OCI-LY3 (cell line): ENCODE data around the gene MBOAT7.

Experiments used
- H2AFZ ChIP-seq: fragments of 200-600, 300-600 bp; shearing (Covaris generic); 2 replicates; pipeline ENCODE4 v1.6.0; 2014; ENCODE audit warnings: antibody characterized with exemption, low read depth, low read length
- H3K27ac ChIP-seq: fragments of 200-600, 300-600 bp; sonication (generic); 2 replicates; pipeline ENCODE4 v1.5.1; 2014; ENCODE audit warnings: mild to moderate bottlenecking, low read length, moderate library complexity, mixed read lengths
- H3K27me3 ChIP-seq: fragments of 200-600, 300-600 bp; sonication (generic); 2 replicates; pipeline ENCODE4 v1.6.1; 2014; ENCODE audit warnings: low read depth, low read length, mixed read lengths
- H3K36me3 ChIP-seq: fragments of 200-600, 300-600 bp; sonication (generic); replicated peaks from 2 replicates; pipeline ENCODE3; 2014; ENCODE audit warnings: low read depth, low read length, mixed read lengths
- H3K4me1 ChIP-seq: fragments of 300-600, 200-600 bp; sonication (generic); 2 replicates; pipeline ENCODE4 v1.6.1; 2014; ENCODE audit warnings: low read length, mixed read lengths
- H3K4me2 ChIP-seq: fragments of 200-600, 300-600 bp; sonication (generic); 2 replicates; pipeline ENCODE4 v1.6.1; 2014; ENCODE audit warnings: low read length, mixed read lengths
- H3K4me3 ChIP-seq: fragments of 300-600, 200-600 bp; sonication (generic); 2 replicates; pipeline ENCODE4 v1.5.1; 2014; ENCODE audit warnings: antibody characterized with exemption, mild to moderate bottlenecking, low read length, moderate library complexity
- H3K79me2 ChIP-seq: fragments of 300-600, 200-600 bp; shearing (Covaris generic); 2 replicates; pipeline ENCODE4 v1.6.1; 2014; ENCODE audit warnings: mild to moderate bottlenecking, low read length, mixed read lengths
- H3K9ac ChIP-seq: fragments of 300-600, 200-600 bp; shearing (Covaris generic); 2 replicates; pipeline ENCODE4 v1.6.0; 2014; ENCODE audit warnings: mild to moderate bottlenecking, low read length, moderate library complexity
- H3K9me3 ChIP-seq: fragments of 200-600, 300-600 bp; shearing (Covaris generic); 2 replicates; pipeline ENCODE4 v1.6.1; 2014; ENCODE audit warnings: low read length, mixed read lengths; ENCODE audit not compliant: insufficient read depth
- H4K20me1 ChIP-seq: fragments of 200-600, 300-600 bp; sonication (generic); 2 replicates; pipeline ENCODE4 v1.6.1; 2016; ENCODE audit warnings: low read length, mixed read lengths; ENCODE audit not compliant: insufficient read depth
- EZH2phosphoT487 ChIP-seq: fragments of 200-600 bp; shearing (Covaris generic); IDR thresholded peaks from 2 replicates; pipeline ENCODE4 v1.6.1; 2018; ENCODE audit warnings: antibody characterized with exemption, mixed run types, low read depth
- TF ChIP-seq, protein P1 (sequence below): fragments of 200-600, 300-600 bp; sonication (generic); IDR thresholded peaks from 2 replicates; pipeline ENCODE4 v1.5.1; 2014; ENCODE audit warnings: antibody characterized with exemption, low read length, low read depth

MBOAT7 gene

DNA sequence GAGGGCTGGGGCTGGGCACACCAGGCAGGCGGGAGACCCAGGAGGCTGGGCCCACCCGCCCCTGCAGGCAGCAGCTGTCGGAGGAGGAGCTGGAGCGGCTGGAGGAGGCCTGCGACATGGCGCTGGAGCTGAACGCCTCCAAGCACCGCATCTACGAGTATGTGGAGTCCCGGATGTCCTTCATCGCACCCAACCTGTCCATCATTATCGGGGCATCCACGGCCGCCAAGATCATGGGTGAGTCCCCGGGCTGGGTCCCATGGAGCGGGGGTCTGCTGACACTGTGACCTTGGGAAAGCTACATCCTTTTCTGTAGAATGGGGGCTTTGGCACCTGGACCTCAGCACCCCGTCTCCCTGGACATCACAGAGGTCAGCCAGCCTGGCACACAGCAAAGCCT lies 65.7 kb downstream of the MBOAT7 start:
- no peak for TF ChIP-seq EZH2phosphoT487
- TF ChIP-seq, protein P1, sequence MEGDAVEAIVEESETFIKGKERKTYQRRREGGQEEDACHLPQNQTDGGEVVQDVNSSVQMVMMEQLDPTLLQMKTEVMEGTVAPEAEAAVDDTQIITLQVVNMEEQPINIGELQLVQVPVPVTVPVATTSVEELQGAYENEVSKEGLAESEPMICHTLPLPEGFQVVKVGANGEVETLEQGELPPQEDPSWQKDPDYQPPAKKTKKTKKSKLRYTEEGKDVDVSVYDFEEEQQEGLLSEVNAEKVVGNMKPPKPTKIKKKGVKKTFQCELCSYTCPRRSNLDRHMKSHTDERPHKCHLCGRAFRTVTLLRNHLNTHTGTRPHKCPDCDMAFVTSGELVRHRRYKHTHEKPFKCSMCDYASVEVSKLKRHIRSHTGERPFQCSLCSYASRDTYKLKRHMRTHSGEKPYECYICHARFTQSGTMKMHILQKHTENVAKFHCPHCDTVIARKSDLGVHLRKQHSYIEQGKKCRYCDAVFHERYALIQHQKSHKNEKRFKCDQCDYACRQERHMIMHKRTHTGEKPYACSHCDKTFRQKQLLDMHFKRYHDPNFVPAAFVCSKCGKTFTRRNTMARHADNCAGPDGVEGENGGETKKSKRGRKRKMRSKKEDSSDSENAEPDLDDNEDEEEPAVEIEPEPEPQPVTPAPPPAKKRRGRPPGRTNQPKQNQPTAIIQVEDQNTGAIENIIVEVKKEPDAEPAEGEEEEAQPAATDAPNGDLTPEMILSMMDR, result no peak
- H3K27me3 ChIP-seq, result no peaks in the 10 kb centered on the region
- H3K36me3 ChIP-seq, result peaks cover 56% of the 10 kb centered on the region
- H3K4me1 ChIP-seq, result no peaks in the 10 kb centered on the region
- no peak overlapping the region for H2AFZ ChIP-seq
- no peaks in the 10 kb centered on the region for H3K9me3 ChIP-seq
- no peak overlapping the region for H3K4me2 ChIP-seq
- H3K9ac ChIP-seq, result no peak overlapping the region
- no peaks in the 10 kb centered on the region for H3K79me2 ChIP-seq
- no peak overlapping the region for H3K4me3 ChIP-seq
- no peaks in the 10 kb centered on the region for H4K20me1 ChIP-seq
- no peak overlapping the region for H3K27ac ChIP-seq
